DOHH2 (cell line): ENCODE data around the gene PRDM2.

Experiments
- H3F3A ChIP-seq: fragments of 200-600 bp; sonication (generic), shearing (Covaris generic); 2 replicates; pipeline ENCODE4 v1.6.0; 2016; ENCODE audit warnings: antibody characterized with exemption, mild to moderate bottlenecking; ENCODE audit not compliant: control insufficient read depth, insufficient read depth
- H3K27ac ChIP-seq: fragments of 200-600 bp; sonication (generic); 2 replicates; pipeline ENCODE4 v1.5.1; 2014; ENCODE audit warnings: low read depth, mild to moderate bottlenecking, low read length, moderate library complexity
- H3K27me3 ChIP-seq: fragments of 200-600 bp; sonication (generic); 2 replicates; pipeline ENCODE4 v1.6.1; 2014; ENCODE audit warnings: mild to moderate bottlenecking, low read length, mixed read lengths; ENCODE audit not compliant: control insufficient read depth
- H3K36me3 ChIP-seq: fragments of 200-600 bp; sonication (generic); 2 replicates; pipeline ENCODE4 v1.6.1; 2014; ENCODE audit warnings: mild to moderate bottlenecking, low read length, moderate library complexity, mixed read lengths; ENCODE audit not compliant: control insufficient read depth
- H3K4me1 ChIP-seq: fragments of 200-600 bp; sonication (generic); 2 replicates; pipeline ENCODE4 v1.6.1; 2014; ENCODE audit warnings: mild to moderate bottlenecking, low read length, mixed read lengths; ENCODE audit not compliant: control insufficient read depth
- H3K4me2 ChIP-seq: fragments of 200-600 bp; sonication (generic); 2 replicates; pipeline ENCODE4 v1.6.0; 2014; ENCODE audit warnings: mild to moderate bottlenecking, low read length, moderate library complexity
- H3K4me3 ChIP-seq: fragments of 200-600 bp; sonication (generic); 2 replicates; pipeline ENCODE4 v1.5.1; 2014; ENCODE audit warnings: mild to moderate bottlenecking, low read length, mixed read lengths
- H3K79me2 ChIP-seq: fragments of 200-600 bp; sonication (generic); 2 replicates; pipeline ENCODE4 v1.6.1; 2014; ENCODE audit warnings: mild to moderate bottlenecking, low read length, mixed read lengths; ENCODE audit not compliant: control insufficient read depth
- H3K9me2 ChIP-seq: fragments of 200-600 bp; sonication (generic); replicated peaks from 2 replicates; pipeline ENCODE4 v1.6.1; 2014; ENCODE audit warnings: mild to moderate bottlenecking, low read length, mixed read lengths; ENCODE audit not compliant: control insufficient read depth
- H3K9me3 ChIP-seq: fragments of 200-600 bp; sonication (generic); 2 replicates; pipeline ENCODE4 v1.6.1; 2014; ENCODE audit warnings: antibody characterized with exemption, low read length, mixed read lengths; ENCODE audit not compliant: control insufficient read depth, insufficient read depth
- H4K20me1 ChIP-seq: fragments of 200-600 bp; sonication (generic); 2 replicates; pipeline ENCODE4 v1.6.0; 2014; ENCODE audit warnings: low read depth, mild to moderate bottlenecking, antibody characterized with exemption, low read length, moderate library complexity; ENCODE audit not compliant: control insufficient read depth, insufficient read depth
- EZH2phosphoT487 ChIP-seq: fragments of 200-600 bp; sonication (generic); IDR thresholded peaks from 2 replicates; pipeline ENCODE4 v1.6.1; 2017; ENCODE audit warnings: borderline replicate concordance, mild to moderate bottlenecking, antibody characterized with exemption, low read length, moderate library complexity, mixed read lengths
- TF ChIP-seq, protein P1 (sequence below): fragments of 200-600 bp; sonication (generic); IDR thresholded peaks from one replicate; pipeline ENCODE4 v1.5.1; 2014; ENCODE audit warnings: antibody characterized with exemption, mild to moderate bottlenecking, low read depth, low read length; ENCODE audit not compliant: poor library complexity, severe bottlenecking

PRDM2 gene

DNA sequence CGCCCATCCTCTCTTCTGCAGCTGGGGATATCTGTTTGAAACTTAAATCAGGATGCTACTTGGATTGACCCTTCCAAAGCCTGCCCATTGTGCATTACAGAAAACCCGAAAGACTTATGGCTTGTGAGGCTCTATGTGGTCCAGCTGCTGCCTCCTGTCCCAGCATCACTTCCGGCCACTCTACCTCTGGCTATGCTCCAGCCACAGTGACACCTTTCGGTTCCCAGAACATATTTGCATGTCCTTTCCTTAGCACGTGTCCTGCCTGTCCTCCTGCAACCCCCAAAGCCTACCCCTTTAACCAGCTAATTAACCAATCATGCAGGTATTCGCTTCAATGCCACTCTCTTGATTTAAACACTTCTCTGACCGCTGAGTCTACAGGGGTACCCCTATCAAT is 167.6 kb downstream of the PRDM2 start:
- no peaks in the 10 kb centered on the region for H3K9me2 ChIP-seq
- H3K4me3 ChIP-seq = no peak overlapping the region
- H3K4me1 ChIP-seq = no peaks in the 10 kb centered on the region
- 0 out of 2 replicates have a peak, but pooled peaks cover 2% of the 10 kb centered on the region for H3K27me3 ChIP-seq
- no peak overlapping the region for H3K27ac ChIP-seq
- no peaks in the 10 kb centered on the region for H3F3A ChIP-seq
- no peak for TF ChIP-seq EZH2phosphoT487
- TF ChIP-seq, protein P1, sequence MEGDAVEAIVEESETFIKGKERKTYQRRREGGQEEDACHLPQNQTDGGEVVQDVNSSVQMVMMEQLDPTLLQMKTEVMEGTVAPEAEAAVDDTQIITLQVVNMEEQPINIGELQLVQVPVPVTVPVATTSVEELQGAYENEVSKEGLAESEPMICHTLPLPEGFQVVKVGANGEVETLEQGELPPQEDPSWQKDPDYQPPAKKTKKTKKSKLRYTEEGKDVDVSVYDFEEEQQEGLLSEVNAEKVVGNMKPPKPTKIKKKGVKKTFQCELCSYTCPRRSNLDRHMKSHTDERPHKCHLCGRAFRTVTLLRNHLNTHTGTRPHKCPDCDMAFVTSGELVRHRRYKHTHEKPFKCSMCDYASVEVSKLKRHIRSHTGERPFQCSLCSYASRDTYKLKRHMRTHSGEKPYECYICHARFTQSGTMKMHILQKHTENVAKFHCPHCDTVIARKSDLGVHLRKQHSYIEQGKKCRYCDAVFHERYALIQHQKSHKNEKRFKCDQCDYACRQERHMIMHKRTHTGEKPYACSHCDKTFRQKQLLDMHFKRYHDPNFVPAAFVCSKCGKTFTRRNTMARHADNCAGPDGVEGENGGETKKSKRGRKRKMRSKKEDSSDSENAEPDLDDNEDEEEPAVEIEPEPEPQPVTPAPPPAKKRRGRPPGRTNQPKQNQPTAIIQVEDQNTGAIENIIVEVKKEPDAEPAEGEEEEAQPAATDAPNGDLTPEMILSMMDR = no peak
- no peaks in the 10 kb centered on the region for H3K9me3 ChIP-seq
- H3K4me2 ChIP-seq = no peak overlapping the region
- no peaks in the 10 kb centered on the region for H3K36me3 ChIP-seq
- H3K79me2 ChIP-seq = no peaks in the 10 kb centered on the region
- H4K20me1 ChIP-seq = no peaks in the 10 kb centered on the region

DNA sequence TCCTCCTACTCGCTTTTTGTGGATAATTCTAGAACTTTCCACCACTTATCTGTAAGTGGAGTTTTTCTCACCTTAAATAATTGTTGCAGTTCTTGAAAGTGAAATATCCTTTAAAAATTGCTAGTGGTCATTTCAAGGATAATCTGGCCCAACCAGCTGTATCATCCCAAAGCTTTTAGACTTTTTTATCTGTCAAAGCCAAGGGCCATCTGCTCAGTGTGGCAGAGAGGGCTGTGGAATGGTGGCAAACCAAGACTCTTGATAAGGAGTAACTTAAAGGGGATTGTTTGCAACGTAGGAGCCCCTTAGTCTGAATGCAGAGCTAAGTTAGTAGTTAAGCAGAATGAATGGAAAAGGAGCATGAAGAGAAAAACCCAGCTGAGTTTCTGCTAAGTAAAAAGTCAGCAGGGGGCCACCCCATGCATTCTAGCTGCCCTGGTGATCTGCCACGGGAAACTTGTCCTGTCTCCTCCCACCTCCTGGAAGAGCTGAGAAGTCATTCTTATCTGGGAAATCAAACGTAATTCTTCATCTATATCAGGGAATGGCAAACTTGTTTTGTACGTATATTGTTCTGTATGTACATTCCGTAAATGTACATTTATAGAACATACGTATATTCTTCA is 169.3 kb downstream of the PRDM2 start:
- Histone ChIP-seq H3K4me1 (no peaks in the 10 kb centered on the region), H3K79me2 (no peaks in the 10 kb centered on the region), H3K4me2 (no peak overlapping the region), H3K27me3 (no peaks in the 10 kb centered on the region), H3K9me2 (no peaks in the 10 kb centered on the region), H3K27ac (no peak overlapping the region), H3K36me3 (no peaks in the 10 kb centered on the region), H3K9me3 (no peaks in the 10 kb centered on the region), H3F3A (no peaks in the 10 kb centered on the region), H4K20me1 (no peaks in the 10 kb centered on the region), H3K4me3 (no peak overlapping the region)
- TF ChIP-seq, protein P1 = no peak
- no peak for TF ChIP-seq EZH2phosphoT487

DNA sequence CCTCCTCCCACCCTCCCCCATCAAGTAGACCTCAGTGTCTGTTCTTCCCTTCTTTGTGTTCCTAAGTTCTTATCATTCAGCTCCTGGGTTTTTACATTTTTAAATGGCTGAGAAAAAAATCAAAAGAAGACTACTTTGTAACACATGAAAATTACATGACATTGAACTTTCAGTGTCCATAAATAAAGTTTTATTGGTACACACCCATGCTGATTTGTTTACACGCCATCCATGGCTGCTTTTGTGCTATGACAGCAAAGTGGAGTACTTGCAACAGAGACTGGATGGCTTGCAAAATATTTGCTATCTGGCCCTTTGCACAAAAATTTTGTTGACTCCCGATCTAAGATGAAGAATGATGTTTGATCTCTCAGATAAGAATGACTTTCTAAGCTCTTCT is 171.4 kb downstream of the PRDM2 start:
- no peak overlapping the region for H3K4me3 ChIP-seq

More for the DNA sequence above, 171.4 kb downstream of the PRDM2 start:
- no peaks in the 10 kb centered on the region for H4K20me1 ChIP-seq
- H3K36me3 ChIP-seq = no peaks in the 10 kb centered on the region
- TF ChIP-seq, protein P1 = no peak
- TF ChIP-seq EZH2phosphoT487 = no peak
- H3K79me2 ChIP-seq = no peaks in the 10 kb centered on the region
- H3K4me1 ChIP-seq = no peaks in the 10 kb centered on the region
- H3K9me2 ChIP-seq = no peaks in the 10 kb centered on the region
- no peaks in the 10 kb centered on the region for H3F3A ChIP-seq
- H3K27ac ChIP-seq = no peak overlapping the region
- no peaks in the 10 kb centered on the region for H3K27me3 ChIP-seq
- H3K9me3 ChIP-seq = no peaks in the 10 kb centered on the region
- H3K4me2 ChIP-seq = no peak overlapping the region
